Progenitor cell of endocrine pancreas (in vitro differentiated cells): ENCODE data around the gene TCEA2. TPM values are rescaled to one million over a fixed set of nuclear protein-coding genes. Genes with fewer than 3 reads are reported as not detected.
A peak's percentile ranks its signal among the peaks of the same experiment; 100 is the strongest.

ENCODE experiments used
- DNase-seq: peaks from one replicate; pipeline ENCODE4 v3.0.0; 2021; ENCODE audit warnings: low spot score; ENCODE audit not compliant: unreplicated experiment
- H3K27ac Mint-ChIP-seq: 2 replicates; pipeline ENCODE4 v1.8.0; 2021; ENCODE audit warnings: mild to moderate bottlenecking, moderate library complexity, mixed read lengths
- H3K27me3 Mint-ChIP-seq: 2 replicates; pipeline ENCODE4 v1.8.0; 2021; ENCODE audit warnings: mixed read lengths
- H3K36me3 Mint-ChIP-seq: 2 replicates; pipeline ENCODE4 v1.8.0; 2022; ENCODE audit warnings: mixed read lengths; ENCODE audit not compliant: insufficient read depth
- H3K4me1 Mint-ChIP-seq: 2 replicates; pipeline ENCODE4 v1.8.0; 2021; ENCODE audit warnings: low read depth, mixed read lengths
- H3K4me3 Mint-ChIP-seq: 2 replicates; pipeline ENCODE4 v1.8.0; 2021; ENCODE audit warnings: low read depth, mild to moderate bottlenecking, moderate library complexity, mixed read lengths
- H3K9me3 Mint-ChIP-seq: 2 replicates; pipeline ENCODE4 v1.8.0; 2021; ENCODE audit warnings: low read depth, mixed read lengths
- total RNA-seq: library from RNA; stranded (reverse); gene quantifications from 2 replicates; pipeline ENCODE4 v1.2.1, GENCODE V29; 2021
- TF ChIP-seq, protein P1 (sequence below): fragments of 200-600 bp; sonication (generic); IDR thresholded peaks from one replicate; pipeline ENCODE4 v1.5.0; 2021; ENCODE audit warnings: antibody characterized with exemption, mild to moderate bottlenecking; ENCODE audit not compliant: unreplicated experiment

TCEA2 gene
- total RNA-seq, 1 donor from 2014 or later: 92.7 TPM

DNA sequence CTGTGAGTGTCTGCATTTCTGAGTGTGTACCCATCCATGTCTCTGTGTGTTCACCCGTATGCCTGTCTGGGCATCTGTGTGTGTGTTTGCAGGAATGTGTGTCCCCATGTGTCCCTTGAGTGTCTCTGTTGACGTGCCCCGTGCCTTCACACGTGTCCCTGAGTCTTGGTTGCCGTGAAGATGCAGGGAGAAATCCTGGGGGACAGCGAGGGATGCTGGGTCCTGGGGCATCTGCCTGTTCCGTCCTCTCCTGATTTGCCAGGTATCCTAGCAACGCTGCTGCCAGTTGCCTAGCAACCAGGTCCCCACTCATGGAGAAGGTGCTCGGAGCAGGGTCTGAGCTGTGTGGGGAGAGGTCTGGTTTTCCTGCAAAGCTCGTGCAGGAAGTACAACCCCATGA lies 27.2 kb downstream of the TCEA2 start:
- no peaks in the 10 kb centered on the region for H3K36me3 Mint-ChIP-seq
- TF ChIP-seq, protein P1, sequence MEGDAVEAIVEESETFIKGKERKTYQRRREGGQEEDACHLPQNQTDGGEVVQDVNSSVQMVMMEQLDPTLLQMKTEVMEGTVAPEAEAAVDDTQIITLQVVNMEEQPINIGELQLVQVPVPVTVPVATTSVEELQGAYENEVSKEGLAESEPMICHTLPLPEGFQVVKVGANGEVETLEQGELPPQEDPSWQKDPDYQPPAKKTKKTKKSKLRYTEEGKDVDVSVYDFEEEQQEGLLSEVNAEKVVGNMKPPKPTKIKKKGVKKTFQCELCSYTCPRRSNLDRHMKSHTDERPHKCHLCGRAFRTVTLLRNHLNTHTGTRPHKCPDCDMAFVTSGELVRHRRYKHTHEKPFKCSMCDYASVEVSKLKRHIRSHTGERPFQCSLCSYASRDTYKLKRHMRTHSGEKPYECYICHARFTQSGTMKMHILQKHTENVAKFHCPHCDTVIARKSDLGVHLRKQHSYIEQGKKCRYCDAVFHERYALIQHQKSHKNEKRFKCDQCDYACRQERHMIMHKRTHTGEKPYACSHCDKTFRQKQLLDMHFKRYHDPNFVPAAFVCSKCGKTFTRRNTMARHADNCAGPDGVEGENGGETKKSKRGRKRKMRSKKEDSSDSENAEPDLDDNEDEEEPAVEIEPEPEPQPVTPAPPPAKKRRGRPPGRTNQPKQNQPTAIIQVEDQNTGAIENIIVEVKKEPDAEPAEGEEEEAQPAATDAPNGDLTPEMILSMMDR: no peak
- no peak for DNase-seq
- peaks cover 50% of the 10 kb centered on the region for H3K27me3 Mint-ChIP-seq
- H3K4me1 Mint-ChIP-seq: peaks cover 6% of the 10 kb centered on the region
- no peak overlapping the region for H3K4me3 Mint-ChIP-seq
- H3K27ac Mint-ChIP-seq: peak overlapping the region; percentile 84
- no peaks in the 10 kb centered on the region for H3K9me3 Mint-ChIP-seq

DNA sequence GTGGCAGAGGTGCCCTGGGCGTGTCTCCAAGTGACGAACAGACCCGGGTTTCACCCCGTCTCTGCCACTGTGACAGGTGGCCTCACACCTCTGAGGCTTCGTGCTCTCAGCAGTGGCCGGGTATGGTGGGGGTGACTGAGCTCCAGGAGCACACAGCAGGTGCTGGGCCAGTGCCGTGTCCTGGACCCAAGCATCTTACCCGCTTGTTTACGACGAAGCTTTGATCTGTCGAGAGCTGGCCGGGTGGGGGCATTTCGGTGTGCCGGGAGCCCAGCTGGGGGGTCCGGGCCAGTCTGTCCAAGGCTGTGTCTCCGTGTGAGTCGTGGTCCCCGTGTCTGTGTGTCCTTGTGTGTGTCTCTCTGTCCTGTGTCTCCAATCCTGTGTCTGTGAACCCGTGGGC lies 28.3 kb downstream of the TCEA2 start:
- Mint-ChIP-seq H3K27me3 (peaks cover 38% of the 10 kb centered on the region), H3K27ac (no peak overlapping the region), H3K4me1 (peaks cover 6% of the 10 kb centered on the region), H3K9me3 (no peaks in the 10 kb centered on the region), H3K4me3 (no peak overlapping the region), H3K36me3 (no peaks in the 10 kb centered on the region)
- DNase-seq: no peak
- TF ChIP-seq, protein P1: no peak

DNA sequence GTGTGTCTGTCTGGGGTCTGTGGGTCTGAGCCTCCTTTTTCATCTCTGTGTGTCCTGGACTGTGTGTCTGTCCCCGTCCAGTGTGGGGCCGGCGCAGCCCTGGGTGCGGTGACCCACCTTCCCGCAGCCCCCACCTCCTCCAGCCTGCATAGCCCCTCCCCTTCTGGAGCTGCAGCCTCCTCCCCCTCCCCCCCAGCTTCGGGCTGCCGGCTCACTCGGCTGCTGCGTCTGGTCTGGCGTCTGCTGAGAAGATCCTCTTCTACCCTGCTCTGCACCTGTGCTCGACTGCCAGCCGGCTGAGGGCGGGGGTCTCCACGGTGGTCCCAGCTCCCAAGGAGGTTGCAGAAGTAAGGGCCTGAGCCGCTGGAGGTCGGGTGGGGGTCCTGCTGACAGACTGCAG lies 28.8 kb downstream of the TCEA2 start:
- DNase-seq: no peak
- Mint-ChIP-seq H3K9me3 (peaks cover 2% of the 10 kb centered on the region), H3K36me3 (peaks cover under 1% of the 10 kb centered on the region), H3K27me3 (peaks cover 33% of the 10 kb centered on the region), H3K4me3 (no peak overlapping the region), H3K27ac (no peak overlapping the region), H3K4me1 (peaks cover 6% of the 10 kb centered on the region)
- TF ChIP-seq, protein P1: no peak

DNA sequence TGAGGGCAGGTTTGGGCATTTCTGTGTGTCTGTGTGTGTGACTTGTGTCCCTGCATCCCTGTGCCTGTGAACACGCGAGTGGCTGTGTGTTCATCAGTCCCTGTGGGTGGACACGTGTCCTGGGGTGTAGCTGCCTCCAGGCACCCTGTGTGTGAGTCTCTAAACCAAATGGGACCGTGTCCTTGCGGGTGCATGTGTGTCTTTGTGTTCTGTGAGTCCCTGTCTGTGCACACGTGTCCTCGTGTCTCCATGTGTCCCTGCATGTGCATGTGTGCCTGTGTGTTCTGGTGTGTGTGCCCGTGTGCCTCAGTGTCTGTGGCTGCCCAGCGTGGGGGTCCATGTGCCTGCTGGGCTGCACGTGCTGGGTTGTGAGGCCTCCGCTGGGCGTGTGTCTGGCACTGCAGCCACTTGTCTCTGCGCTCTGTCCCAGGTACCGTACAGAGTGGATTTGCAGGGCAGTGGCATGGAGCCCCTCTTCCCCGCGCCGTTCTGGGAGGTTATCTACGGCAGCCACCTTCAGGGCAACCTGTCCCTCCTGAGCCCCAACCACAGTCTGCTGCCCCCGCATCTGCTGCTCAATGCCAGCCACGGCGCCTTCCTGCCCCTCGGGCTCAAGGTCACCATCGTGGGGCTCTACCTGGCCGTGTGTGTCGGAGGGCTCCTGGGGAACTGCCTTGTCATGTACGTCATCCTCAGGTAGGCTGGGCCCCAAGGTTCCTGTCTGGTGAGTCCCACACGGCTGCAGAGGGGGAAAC lies 29.4 kb downstream of the TCEA2 start:
- TF ChIP-seq, protein P1: no peak
- H3K36me3 Mint-ChIP-seq: peaks cover 2% of the 10 kb centered on the region
- no peak overlapping the region for H3K4me3 Mint-ChIP-seq
- peaks cover 33% of the 10 kb centered on the region for H3K27me3 Mint-ChIP-seq
- DNase-seq: no peak
- H3K4me1 Mint-ChIP-seq: peaks cover 6% of the 10 kb centered on the region
- no peak overlapping the region for H3K27ac Mint-ChIP-seq
- peaks cover 5% of the 10 kb centered on the region for H3K9me3 Mint-ChIP-seq

DNA sequence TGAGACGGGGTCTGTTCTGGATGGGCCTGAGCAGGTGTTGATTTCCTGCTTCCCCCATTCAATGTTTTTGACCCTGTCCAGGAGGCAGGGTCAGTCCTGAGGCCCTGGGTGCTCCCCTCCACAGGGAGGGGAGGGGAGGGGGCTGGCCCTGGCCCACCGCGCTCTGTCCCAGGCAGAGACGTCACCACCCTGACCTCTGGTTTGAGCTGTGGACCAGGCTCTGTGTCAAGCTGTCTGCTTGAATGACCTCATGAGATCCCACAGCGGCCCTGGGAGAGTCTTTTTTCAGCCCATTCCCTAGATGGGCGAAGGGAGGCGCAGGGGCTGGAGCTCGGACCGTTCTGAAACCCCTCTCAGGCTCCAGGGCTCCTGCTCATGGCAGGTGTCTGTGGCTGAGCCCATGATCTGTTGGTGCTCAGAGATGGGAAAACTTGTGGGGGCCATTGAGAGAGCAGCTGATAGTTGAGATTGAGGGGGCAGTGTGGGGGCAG lies 30.1 kb downstream of the TCEA2 start:
- Mint-ChIP-seq H3K27ac (peak overlapping the region; percentile 71), H3K27me3 (peaks cover 29% of the 10 kb centered on the region), H3K4me1 (peaks cover 6% of the 10 kb centered on the region), H3K36me3 (peaks cover 2% of the 10 kb centered on the region), H3K4me3 (no peak overlapping the region), H3K9me3 (peaks cover 5% of the 10 kb centered on the region)
- DNase-seq: no peak
- TF ChIP-seq, protein P1: no peak
